D341Med (cell line): Measurements from ENCODE around the gene NBPF1.
"Not testable (repeated sequence)": the region's sequence is repeated elsewhere in the genome, so short reads cannot be mapped to it uniquely, and the experiment has no call there.

Experiments
- DNase-seq: peaks from one replicate; pipeline ENCODE4 v3.0.0; 2012; ENCODE audit warnings: low spot score

The NBPF1 gene

DNA sequence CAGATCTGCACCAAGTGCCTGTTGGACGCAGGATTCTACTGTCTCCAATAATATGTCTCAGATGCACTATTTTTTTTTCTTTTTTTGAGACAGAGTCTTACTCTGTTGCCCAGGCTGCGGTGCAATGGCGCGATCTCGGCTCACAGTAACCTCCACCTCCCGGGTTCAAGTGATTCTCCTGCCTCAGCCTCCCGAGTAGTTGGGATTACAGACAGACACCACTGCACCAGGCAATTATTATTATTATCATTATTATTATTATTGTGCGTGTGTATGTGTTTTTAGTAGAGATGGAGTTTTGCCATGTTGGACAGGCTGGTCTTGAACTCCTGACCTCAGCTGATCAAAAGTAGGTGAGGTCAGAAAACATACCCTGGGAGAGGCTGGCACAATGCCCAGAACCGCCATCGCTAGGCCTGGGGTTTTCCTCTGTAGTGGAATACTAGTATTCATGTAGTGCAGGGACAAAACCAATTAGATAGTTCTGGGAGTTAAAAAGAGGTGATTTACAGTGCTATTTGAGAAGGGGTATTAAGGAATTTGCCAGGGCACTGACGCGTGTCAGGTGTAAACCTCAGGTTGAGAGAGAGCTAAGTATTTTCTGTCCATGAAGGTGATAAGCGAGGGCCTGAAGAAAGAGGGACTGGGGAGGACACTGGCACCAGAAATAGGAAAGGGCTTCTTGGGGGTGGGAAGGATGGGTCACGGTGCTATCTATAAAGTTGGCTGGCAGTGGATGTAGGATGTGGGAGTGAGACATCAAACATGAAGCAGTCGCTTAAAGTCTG, 100.5 kb downstream of the NBPF1 start:
- not testable (repeated sequence) for DNase-seq
